Medulla oblongata (tissue), 1 donor: Measurements from ENCODE around the gene RAB3IL1.

Experiments
- DNase-seq: peaks from one replicate; pipeline ENCODE4 v3.0.0-alpha.2; 2015; ENCODE audit errors: extremely low spot score

The RAB3IL1 gene

GRCh38 chr11:61919705-61920631 lies 2.6 kb upstream of the RAB3IL1 start:
- DNase-seq: no peak

- DNase-seq: no peak
Measured at GRCh38 chr11:61918938-61919704, 1.8 kb upstream of the RAB3IL1 start.

GRCh38 chr11:61918251-61918937 lies 1.0 kb upstream of the RAB3IL1 start:
- no peak for DNase-seq

- no peak for DNase-seq
Measured at GRCh38 chr11:61916737-61917333, 531 bp downstream of the RAB3IL1 start.

GRCh38 chr11:61914471-61915171 lies 2.7 kb downstream of the RAB3IL1 start:
- no peak for DNase-seq

GRCh38 chr11:61913699-61914395 lies 3.5 kb downstream of the RAB3IL1 start:
- no peak for DNase-seq

GRCh38 chr11:61912991-61913698 lies 4.2 kb downstream of the RAB3IL1 start:
- DNase-seq: no peak

GRCh38 chr11:61912530-61912898 lies 4.9 kb downstream of the RAB3IL1 start:
- peak; percentile 77 for DNase-seq

- DNase-seq: no peak
Measured at GRCh38 chr11:61911701-61912529, 5.5 kb downstream of the RAB3IL1 start.

- DNase-seq: no peak
Measured at GRCh38 chr11:61911128-61911700, 6.2 kb downstream of the RAB3IL1 start.

- no peak for DNase-seq
Measured at GRCh38 chr11:61910187-61911127, 6.9 kb downstream of the RAB3IL1 start.

- peak; percentile 42 for DNase-seq
Measured at GRCh38 chr11:61908730-61909316, 8.5 kb downstream of the RAB3IL1 start.

GRCh38 chr11:61907871-61908729 lies 9.3 kb downstream of the RAB3IL1 start:
- no peak for DNase-seq

- no peak for DNase-seq
Measured at GRCh38 chr11:61907282-61907681, 10.1 kb downstream of the RAB3IL1 start.

- DNase-seq: no peak
Measured at GRCh38 chr11:61906522-61906909, 10.8 kb downstream of the RAB3IL1 start.
